Transverse colon (tissue), 4 donors: ENCODE measurements around the gene SIK3.

Experiments used
- CTCF ChIP-seq, 5 experiments: fragments of 200-600 bp in 3 of 5; fragments of 450-650 bp in 2 of 5; sonication (generic) in 3 of 5; IDR thresholded peaks; 1 replicate in 2 of 5; 2 replicates in 3 of 5; pipeline ENCODE4 v1.5.1; 2016 to 2017; ENCODE audit warnings: antibody characterized with exemption in 5 of 5, inconsistent platforms in 3 of 5, mild to moderate bottlenecking in 2 of 5, moderate library complexity in 1 of 5
- EP300 ChIP-seq: sonication (generic); formaldehyde crosslinking; IDR thresholded peaks from one replicate; pipeline ENCODE4 v1.6.1; 2017; ENCODE audit warnings: antibody characterized with exemption, low read depth
- POLR2A ChIP-seq: fragments of 450-650 bp; IDR thresholded peaks from one replicate; pipeline ENCODE4 v1.6.1; 2016; ENCODE audit warnings: antibody characterized with exemption, mild to moderate bottlenecking, moderate library complexity
- POLR2AphosphoS5 ChIP-seq, 3 donors: sonication (generic); formaldehyde crosslinking; IDR thresholded peaks; one replicate each; pipeline ENCODE4 v1.6.1; 2016; ENCODE audit warnings: antibody characterized with exemption in 3 of 3

DNA sequence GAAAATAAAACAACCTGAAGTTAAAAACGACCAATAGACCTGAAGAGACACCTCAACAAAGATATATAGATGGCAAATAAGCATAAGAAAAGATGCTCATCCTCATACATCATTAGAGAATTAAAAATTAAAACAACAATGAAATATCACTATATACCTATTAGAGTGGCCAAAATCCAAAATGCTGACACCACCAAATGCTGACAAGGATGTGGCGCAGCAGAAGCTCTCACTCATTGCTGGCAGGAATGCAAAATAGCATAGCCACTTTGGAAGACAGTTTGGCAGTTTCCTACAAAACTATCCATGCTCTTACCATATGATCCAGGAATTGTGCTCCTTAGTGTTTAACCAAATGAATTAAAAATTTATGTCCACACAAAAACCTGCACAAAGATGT, 205.9 kb downstream of the SIK3 start:
- no peak for TF ChIP-seq POLR2A
- TF ChIP-seq CTCF (IDR thresholded peaks at IDR 0.05), result no peak
- no peak for TF ChIP-seq POLR2AphosphoS5 (IDR thresholded peaks at IDR 0.05)
- TF ChIP-seq EP300, result no peak
